Measurements from ENCODE around the gene FIBCD1.

The FIBCD1 gene

GRCh38 chr9:130897105-130897751 lies 41.8 kb downstream of the FIBCD1 start:
- no peak overlapping the region for H3K4me3 ChIP-seq (ENCODE audit: low read depth, low read length)

DNA sequence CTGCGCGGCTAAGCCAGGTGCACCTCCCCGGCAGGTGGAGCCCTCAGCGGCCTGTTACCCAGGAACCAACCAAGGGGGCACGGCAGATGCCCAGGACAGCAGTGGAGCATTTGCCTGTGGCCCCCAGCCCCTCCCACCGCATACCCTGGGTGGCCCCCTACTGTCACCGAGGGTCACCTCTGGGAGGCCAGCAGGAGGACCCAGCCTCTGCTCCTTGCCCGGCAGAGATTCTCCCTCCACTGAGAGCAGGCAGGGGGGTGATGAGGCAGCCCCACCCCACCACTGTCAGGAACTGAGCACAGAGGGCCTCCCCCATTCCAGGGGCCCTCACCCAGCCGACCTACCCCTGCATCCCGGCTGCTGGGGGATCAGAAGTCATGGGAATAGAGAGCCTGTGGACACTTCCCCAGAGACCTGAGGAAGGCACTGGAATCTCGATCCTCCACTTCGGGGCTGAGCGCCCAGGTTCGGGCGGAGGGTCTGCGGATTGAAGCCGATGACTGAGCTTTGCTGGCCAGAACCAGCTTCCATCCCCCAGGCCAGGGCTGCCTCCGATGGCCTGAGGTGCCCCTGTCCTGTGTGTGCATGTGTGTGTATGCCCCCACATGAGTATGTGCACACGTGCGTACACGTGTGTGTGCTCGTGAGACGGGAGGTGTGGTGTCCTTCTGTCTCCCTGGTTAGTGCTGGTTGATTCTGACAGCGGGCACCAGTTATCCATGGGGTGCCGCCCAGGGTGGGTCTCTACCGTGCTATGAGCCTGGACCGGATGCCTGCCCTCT lies 42.6 kb downstream of the FIBCD1 start, which contains the start of gene QRFP:
Gene QRFP, minus strand, starts transcription at position 580 of the 782 bp plus-strand sequence. CDS start 2,974 bp downstream, outside the sequence.
- H3K4me3 ChIP-seq (ENCODE audit: low read depth, low read length), result no peak within 1 kb of the TSS

- H3K4me3 ChIP-seq (ENCODE audit: low read depth, low read length), result no peak overlapping the region
These were observed 43.4 kb downstream of the FIBCD1 start for GRCh38 chr9:130895481-130896232.

DNA sequence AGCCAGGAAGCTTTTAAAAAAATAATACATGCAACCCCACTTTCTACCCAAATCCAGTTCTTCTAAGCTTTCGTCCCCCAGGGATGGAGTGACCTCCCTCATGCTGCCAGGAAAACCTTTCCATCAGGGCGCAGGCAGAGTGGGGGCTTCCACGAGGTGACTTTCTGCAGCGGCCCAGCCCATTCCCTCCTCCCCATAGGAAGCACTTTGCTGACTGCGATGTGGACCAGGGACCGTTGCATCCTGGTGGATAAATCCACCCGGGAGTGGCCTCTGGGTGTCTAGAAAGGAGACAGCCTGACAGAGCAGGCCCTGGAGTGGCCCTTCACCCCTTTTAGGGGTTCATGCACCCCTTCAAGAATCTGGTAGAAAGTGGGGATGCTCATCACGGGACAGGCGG lies 44.0 kb downstream of the FIBCD1 start:
- H3K4me3 ChIP-seq (ENCODE audit: low read depth, low read length), result no peak overlapping the region

- no peak overlapping the region for H3K4me3 ChIP-seq (ENCODE audit: low read depth, low read length)
These were observed 44.5 kb downstream of the FIBCD1 start for GRCh38 chr9:130894546-130894945.

- no peak overlapping the region for H3K4me3 ChIP-seq (ENCODE audit: low read depth, low read length)
These were observed 45.5 kb downstream of the FIBCD1 start for GRCh38 chr9:130893341-130894101.

DNA sequence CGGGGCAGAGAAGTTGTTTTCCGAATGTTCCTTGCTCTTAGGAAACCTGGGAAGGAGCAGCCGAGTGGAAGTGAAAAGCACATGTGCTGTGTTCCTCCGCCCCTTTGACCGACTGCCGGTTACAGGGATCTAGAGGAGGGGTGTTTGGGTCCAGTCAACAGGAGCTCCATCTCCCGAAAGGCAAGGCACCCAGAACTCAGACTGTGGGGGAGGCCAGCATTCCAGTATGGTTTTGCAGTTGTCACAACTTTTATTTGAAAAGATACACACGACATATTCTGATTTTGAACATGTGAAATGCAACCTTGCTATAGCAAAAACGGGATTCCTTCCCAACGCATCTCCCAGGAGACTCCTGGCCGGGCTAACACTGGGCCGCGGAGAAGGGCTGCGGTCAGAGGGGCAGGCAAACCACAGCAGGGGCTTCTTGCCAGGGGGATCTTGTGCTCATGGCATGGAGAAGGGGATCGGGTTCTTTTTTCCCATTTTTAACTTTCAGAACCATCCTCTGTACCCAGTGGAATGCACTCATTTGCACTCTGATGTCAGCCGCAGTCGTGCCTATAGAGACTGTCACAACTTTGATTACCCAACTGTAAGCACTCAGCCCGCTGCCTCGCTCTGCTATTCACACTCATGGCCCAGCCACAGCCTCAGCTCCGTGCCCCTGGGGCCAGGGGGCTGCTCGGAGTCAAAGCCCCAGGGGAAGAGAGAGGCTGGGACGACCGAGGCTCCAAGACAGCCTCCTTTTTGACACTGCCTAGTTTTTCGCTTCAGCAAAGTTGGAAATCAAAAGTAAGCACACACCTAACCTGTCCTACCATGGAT lies 46.4 kb downstream of the FIBCD1 start:
- H3K4me3 ChIP-seq (ENCODE audit: low read depth, low read length), result no peak overlapping the region

DNA sequence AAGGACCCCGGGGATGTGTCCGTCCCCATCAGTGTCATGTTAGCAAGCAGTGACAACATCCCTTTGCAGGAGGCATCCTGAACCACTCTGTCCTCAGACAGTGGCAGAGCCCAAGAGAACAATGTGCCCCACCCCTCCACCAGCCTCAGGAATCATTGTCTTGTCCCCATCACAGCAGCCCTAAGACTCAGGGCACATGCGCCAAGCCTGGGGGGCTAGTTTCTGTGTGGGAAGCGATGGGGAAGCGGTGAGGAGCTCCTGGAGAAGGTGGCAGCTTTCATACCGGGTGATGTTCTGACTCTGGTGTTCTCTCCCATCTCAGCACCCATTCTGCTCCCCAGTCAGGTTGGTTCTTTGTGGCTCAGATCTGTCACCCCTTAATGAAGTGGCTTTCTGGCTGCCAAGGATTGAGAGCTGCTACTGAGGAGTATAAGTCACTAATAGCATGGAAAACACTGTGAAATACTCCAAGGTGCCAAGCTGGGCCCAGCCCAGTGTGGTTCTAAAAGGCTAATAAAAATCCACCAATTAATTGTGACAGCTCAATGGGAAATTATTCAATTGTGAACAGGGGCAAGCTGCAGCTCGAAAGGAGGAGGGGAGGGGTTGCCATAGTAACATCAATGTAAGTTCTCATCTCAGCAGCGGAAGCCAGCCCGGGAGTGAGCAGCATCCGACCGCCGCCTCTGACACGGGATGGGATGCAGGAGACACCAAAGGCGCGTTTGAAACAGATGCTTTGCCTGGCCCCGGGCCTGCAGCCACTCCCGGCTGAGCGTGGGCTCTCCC lies 47.2 kb downstream of the FIBCD1 start:
- H3K4me3 ChIP-seq (ENCODE audit: low read depth, low read length), result no peak overlapping the region

DNA sequence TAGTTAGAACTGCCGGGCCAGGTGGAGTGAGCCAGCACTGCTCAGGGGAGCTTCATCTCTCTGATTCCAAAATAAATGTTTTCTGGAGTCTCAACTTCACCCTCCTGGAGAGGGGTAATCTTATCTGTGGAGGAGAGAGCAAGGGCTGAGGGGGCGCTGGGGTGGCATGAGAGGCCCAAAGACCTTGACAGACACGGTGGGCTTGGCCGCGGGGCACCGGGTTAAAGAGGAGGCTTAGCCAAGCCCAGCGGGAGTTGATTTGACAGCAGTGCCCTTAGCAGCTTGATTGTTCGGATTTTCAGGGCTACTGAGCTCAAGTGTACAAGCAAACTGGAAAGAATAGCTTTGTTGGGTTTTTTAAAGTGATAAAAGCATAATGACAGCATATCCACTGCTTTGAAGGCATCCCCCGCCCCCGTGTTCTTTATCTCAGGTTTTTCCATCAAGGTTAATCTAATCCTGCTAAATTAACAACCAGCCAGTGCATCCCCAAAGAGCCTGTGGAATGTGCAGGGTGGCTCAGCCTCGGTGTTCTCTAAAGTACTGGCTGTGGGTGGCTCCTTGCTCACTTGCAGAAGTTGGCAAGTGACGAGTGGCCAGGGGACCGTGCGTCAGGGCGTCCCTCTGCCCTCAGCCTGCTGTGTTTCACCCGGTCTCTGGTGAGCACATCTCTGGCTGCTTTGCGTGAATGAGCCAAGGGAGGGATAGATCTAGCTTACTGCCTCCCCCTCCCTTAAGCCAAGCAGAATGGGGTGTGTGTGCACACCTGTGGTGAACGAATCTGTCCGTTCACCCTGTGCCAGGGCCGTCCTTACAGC lies 48.0 kb downstream of the FIBCD1 start:
- H3K4me3 ChIP-seq (ENCODE audit: low read depth, low read length), result no peak overlapping the region

DNA sequence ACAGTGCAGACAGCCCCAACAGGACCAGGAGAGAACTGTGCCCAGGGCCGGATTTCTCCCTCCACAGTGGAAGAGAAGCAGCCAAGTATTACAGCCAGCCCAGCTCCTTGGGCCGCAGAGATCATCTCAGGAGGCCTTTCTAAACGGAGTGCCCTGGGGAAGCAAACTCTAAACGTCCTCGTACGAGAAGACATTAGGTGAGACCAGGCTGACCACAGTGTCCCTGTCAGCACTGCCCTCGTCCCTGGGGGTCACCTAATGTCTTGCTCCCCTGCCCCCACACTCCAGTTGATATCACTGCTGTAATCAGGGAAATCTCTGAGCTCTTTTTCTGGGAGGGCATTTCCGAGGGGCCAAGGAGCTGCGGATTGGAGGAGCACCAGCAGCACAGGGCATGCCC lies 48.9 kb downstream of the FIBCD1 start:
- no peak overlapping the region for H3K4me3 ChIP-seq (ENCODE audit: low read depth, low read length)

DNA sequence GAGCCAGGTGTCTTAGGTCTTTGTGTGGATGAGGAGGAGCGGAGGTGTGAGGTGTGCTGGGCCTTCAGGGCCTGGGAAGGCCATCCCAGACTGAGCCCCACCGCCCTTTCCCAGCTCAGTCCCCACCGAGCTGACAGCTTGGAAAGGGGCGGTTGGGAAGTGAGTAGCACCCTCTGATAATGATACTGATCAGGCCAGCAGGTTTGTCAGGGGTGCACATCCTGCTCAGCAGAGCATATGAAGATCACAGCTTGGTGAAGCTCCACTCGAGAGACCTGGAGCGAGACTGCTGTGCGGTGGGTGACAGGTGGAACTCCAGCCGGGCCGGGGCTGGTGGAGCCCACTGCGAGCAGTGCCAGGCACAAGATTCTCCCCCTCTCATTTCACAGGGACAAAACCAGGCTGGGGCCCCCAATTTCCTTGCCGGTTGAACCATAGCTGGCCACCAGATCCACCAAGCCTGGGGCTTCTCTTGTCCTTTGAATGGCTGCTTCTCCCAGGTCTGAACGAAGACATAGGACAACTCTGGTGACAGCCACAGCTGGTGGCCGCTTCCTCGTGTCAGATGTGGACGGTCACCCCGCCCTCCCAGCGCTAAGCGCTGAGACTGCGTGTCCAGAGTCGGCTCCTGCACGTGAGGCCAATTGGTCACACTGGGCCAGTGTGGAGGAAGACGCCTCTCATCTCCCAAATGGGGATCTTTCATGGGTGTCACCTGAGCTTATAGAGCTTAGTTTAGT lies 50.7 kb downstream of the FIBCD1 start:
- no peak overlapping the region for H3K4me3 ChIP-seq (ENCODE audit: low read depth, low read length)

- no peak overlapping the region for H3K4me3 ChIP-seq (ENCODE audit: low read depth, low read length)
These were observed 51.4 kb downstream of the FIBCD1 start for GRCh38 chr9:130887494-130888144.

- no peak overlapping the region for H3K4me3 ChIP-seq (ENCODE audit: low read depth, low read length)
These were observed 52.1 kb downstream of the FIBCD1 start for GRCh38 chr9:130886981-130887380.

DNA sequence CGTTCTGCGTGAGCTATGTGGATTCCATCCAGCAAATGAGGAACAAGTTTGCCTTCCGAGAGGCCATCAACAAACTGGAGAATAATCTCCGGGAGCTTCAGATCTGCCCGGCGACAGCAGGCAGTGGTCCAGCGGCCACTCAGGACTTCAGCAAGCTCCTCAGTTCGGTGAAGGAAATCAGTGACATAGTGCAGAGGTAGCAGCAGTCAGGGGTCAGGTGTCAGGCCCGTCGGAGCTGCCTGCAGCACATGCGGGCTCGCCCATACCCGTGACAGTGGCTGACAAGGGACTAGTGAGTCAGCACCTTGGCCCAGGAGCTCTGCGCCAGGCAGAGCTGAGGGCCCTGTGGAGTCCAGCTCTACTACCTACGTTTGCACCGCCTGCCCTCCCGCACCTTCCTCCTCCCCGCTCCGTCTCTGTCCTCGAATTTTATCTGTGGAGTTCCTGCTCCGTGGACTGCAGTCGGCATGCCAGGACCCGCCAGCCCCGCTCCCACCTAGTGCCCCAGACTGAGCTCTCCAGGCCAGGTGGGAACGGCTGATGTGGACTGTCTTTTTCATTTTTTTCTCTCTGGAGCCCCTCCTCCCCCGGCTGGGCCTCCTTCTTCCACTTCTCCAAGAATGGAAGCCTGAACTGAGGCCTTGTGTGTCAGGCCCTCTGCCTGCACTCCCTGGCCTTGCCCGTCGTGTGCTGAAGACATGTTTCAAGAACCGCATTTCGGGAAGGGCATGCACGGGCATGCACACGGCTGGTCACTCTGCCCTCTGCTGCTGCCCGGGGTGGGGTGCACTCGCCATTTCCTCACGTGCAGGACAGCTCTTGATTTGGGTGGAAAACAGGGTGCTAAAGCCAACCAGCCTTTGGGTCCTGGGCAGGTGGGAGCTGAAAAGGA lies 53.3 kb downstream of the FIBCD1 start:
- no peak overlapping the region for H3K4me3 ChIP-seq (ENCODE audit: low read depth, low read length)

DNA sequence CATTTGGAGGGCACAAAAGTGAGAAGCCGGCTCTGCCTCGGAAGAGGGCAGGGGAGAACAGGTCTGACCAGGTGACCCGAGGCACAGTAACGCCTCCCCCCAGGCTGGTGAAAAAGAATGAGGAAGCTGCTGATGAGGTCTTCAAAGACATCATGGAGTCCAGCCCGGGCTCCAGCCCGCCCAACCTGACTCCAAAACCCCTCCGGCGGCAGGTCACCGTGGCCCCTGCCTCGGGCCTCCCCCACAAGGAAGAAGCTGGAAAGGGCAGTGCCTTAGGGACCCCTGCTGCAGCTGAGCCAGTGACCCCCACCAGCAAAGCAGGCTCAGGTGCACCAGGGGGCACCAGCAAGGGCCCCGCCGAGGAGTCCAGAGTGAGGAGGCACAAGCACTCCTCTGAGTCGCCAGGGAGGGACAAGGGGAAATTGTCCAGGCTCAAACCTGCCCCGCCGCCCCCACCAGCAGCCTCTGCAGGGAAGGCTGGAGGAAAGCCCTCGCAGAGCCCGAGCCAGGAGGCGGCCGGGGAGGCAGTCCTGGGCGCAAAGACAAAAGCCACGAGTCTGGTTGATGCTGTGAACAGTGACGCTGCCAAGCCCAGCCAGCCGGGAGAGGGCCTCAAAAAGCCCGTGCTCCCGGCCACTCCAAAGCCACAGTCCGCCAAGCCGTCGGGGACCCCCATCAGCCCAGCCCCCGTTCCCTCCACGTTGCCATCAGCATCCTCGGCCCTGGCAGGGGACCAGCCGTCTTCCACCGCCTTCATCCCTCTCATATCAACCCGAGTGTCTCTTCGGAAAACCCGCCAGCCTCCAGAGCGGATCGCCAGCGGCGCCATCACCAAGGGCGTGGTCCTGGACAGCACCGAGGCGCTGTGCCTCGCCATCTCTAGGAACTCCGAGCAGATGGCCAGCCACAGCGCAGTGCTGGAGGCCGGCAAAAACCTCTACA lies 54.2 kb downstream of the FIBCD1 start:
- no peak overlapping the region for H3K4me3 ChIP-seq (ENCODE audit: low read depth, low read length)

Data from iPS-11a (cell line).